DMS53 treated with DMSO at 0.1 percent for 48 hours (cell line): ENCODE results near the gene FMNL3.
A peak's percentile ranks its signal among the peaks of the same experiment; 100 is the strongest.
"Not testable (repeated sequence)": the region's sequence is repeated elsewhere in the genome, so short reads cannot be mapped to it uniquely, and the experiment has no call there.

Experiments used
- DNase-seq: peaks from one replicate; lab custom pipeline; 2025; ENCODE audit not compliant: unreplicated experiment; lab: John Stamatoyannopoulos, UW

The FMNL3 gene

GRCh38 chr12:49633703-49634345 is 73.4 kb downstream of the FMNL3 start:
- DNase-seq, result no peak

GRCh38 chr12:49632986-49633702 is 74.1 kb downstream of the FMNL3 start:
- DNase-seq, result no peak

GRCh38 chr12:49632401-49632800 is 74.8 kb downstream of the FMNL3 start:
- no peak for DNase-seq

- DNase-seq, result no peak
These were observed 75.8 kb downstream of the FMNL3 start for GRCh38 chr12:49631336-49631907.

GRCh38 chr12:49627752-49628360 is 79.3 kb downstream of the FMNL3 start:
- DNase-seq, result no peak

GRCh38 chr12:49626836-49627235 is 80.4 kb downstream of the FMNL3 start:
- no peak for DNase-seq

- DNase-seq, result no peak
These were observed 80.9 kb downstream of the FMNL3 start for GRCh38 chr12:49626169-49626835.

GRCh38 chr12:49624921-49625577 is 82.2 kb downstream of the FMNL3 start:
- peak; percentile 78 for DNase-seq

- peak; percentile 84 for DNase-seq
These were observed 83.9 kb downstream of the FMNL3 start, which contains the start of gene PRPF40B for GRCh38 chr12:49623142-49623904. TSS of gene PRPF40B (plus strand) at chr12:49623561. CDS start at chr12:49623591, 30 bp downstream.

GRCh38 chr12:49622501-49623141 is 84.6 kb downstream of the FMNL3 start:
- peak; percentile 38 for DNase-seq

- no peak for DNase-seq
These were observed 85.3 kb downstream of the FMNL3 start for GRCh38 chr12:49621651-49622500.

GRCh38 chr12:49619286-49619685 is 87.9 kb downstream of the FMNL3 start:
- peak; percentile 66 for DNase-seq

GRCh38 chr12:49618576-49618975 is 88.6 kb downstream of the FMNL3 start:
- no peak for DNase-seq

GRCh38 chr12:49616533-49617219 is 90.5 kb downstream of the FMNL3 start:
- DNase-seq, result no peak

GRCh38 chr12:49615725-49616124 is 91.5 kb downstream of the FMNL3 start:
- DNase-seq, result no peak

- DNase-seq, result no peak
These were observed 95.0 kb downstream of the FMNL3 start for GRCh38 chr12:49612210-49612609.

- DNase-seq, result not testable (repeated sequence)
These were observed 96.4 kb downstream of the FMNL3 start for GRCh38 chr12:49610785-49611184.

GRCh38 chr12:49609875-49610154 is 97.4 kb downstream of the FMNL3 start:
- no peak for DNase-seq
